Stimulated activated naive CD8-positive, alpha-beta T cell treated with anti-CD3 and anti-CD28 coated beads, Interleukin-15, Interleukin-2, amounts not matched to agents 100 ng/mL and 50 ng/mL, for 24 hours (primary cell): ENCODE data around the gene KRT31.
"Not testable (repeated sequence)": the region's sequence is repeated elsewhere in the genome, so short reads cannot be mapped to it uniquely, and the experiment has no call there.

Source experiments
- H3K27ac Mint-ChIP-seq: one replicate; pipeline ENCODE4 v1.8.0; 2021; ENCODE audit warnings: mild to moderate bottlenecking, mixed read lengths
- H3K27me3 Mint-ChIP-seq: one replicate; pipeline ENCODE4 v1.8.0; 2021; ENCODE audit warnings: mixed read lengths
- H3K36me3 Mint-ChIP-seq: one replicate; pipeline ENCODE4 v1.8.0; 2021; ENCODE audit warnings: low read depth, mixed read lengths
- H3K4me1 Mint-ChIP-seq: one replicate; pipeline ENCODE4 v1.8.0; 2021; ENCODE audit warnings: low read depth, mixed read lengths
- H3K4me3 Mint-ChIP-seq: one replicate; pipeline ENCODE4 v1.8.0; 2021; ENCODE audit warnings: mild to moderate bottlenecking, mixed read lengths
- H3K9me3 Mint-ChIP-seq: one replicate; pipeline ENCODE4 v1.8.0; 2021; ENCODE audit warnings: mixed read lengths

Gene KRT31

DNA sequence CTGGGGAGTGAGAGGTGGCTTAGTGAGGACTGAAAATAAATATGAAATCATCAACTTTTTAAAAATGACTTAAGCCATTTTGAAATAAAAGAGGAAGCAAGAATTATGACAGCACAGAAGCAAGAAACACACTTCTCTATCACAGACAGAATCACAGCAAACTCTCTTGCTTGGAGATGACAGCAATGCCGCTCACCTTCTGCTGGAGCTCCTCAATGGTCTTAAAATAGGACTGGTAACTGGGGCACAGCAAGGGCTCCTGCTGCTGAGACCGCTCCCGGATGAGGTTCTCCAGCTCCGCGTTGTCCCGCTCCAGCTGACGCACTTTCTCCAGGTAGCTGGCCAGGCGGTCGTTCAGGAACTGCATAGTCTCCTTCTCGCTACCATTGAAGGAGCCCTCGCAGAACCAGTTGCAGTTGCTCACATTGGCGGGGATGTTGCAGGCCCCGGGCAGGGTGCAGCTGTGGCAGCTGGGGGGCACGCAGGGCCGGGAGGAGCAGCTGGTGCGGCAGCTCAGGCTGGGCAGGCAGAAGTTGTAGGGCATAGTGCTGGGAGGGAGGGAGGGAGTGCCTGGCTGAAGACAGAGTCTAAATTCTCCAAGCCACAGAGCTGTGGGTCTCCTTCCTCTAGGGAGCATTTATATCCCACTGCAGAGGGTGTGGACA is at the start of gene KRT31:
KRT31 (minus strand) TSS at position 613 of the 665 bp plus-strand sequence; CDS start at position 544, 69 bp downstream.
- H3K27me3 Mint-ChIP-seq = peaks cover 11% of the 10 kb centered on the region
- no peaks in the 10 kb centered on the region for H3K9me3 Mint-ChIP-seq
- peaks cover 4% of the 10 kb centered on the region for H3K36me3 Mint-ChIP-seq
- peaks cover 2% of the 10 kb centered on the region for H3K4me1 Mint-ChIP-seq
- no peak within 1 kb of the TSS for H3K4me3 Mint-ChIP-seq
- H3K27ac Mint-ChIP-seq = no peak within 1 kb of the TSS

DNA sequence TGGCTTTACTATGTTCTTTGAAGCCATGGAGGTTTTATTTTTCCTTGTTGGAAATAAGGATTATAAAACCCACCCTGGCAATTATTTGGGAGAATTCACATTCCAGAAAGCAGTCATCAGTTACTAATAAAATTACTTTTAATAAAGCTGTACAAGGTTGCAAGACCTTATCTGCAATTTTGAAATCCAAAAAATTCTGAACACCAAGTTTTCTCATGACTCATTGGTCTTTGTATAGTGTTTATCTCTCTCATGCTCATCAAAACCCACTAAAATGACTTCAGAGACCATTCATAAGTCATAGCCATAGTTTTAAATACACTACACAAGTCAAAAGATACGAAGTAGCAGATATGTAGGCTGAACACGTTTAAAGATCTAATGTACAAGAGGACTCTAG is 49.4 kb upstream of the KRT31 start:
- Mint-ChIP-seq H3K36me3 (no peaks in the 10 kb centered on the region), H3K27me3 (peaks cover 6% of the 10 kb centered on the region)

GRCh38 chr17:41444640-41445039 is 47.2 kb upstream of the KRT31 start:
- Mint-ChIP-seq H3K27me3 (peaks cover 11% of the 10 kb centered on the region), H3K27ac (no peak overlapping the region), H3K4me1 (no peaks in the 10 kb centered on the region), H3K4me3 (no peak overlapping the region), H3K9me3 (no peaks in the 10 kb centered on the region), H3K36me3 (no peaks in the 10 kb centered on the region)

More for the DNA sequence above, 49.4 kb upstream of the KRT31 start:
- Mint-ChIP-seq H3K4me3 (no peak overlapping the region), H3K9me3 (no peaks in the 10 kb centered on the region), H3K4me1 (no peaks in the 10 kb centered on the region), H3K27ac (no peak overlapping the region)

DNA sequence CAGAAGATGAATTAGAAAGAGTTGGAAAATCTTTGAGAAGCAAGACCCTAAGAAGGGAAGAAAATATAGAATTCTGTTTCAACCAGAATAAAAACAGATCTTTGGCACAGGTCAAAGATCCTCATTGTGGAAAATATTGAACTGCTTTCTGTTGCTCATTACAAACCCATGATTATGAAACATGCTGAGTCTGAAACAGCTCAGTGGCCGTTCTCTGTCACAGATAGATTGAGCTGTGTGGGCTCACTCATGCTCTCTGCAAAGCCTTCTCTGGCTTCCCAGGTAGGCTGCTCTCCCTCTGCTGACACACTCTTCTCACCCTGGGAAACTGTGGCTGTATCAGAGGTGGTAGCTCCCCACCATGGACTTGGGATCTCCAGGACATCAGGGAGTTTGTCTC is 46.8 kb upstream of the KRT31 start:
- H3K4me3 Mint-ChIP-seq = no peak overlapping the region
- H3K27ac Mint-ChIP-seq = no peak overlapping the region
- no peaks in the 10 kb centered on the region for H3K36me3 Mint-ChIP-seq
- no peaks in the 10 kb centered on the region for H3K4me1 Mint-ChIP-seq
- H3K27me3 Mint-ChIP-seq = peaks cover 11% of the 10 kb centered on the region
- no peaks in the 10 kb centered on the region for H3K9me3 Mint-ChIP-seq

DNA sequence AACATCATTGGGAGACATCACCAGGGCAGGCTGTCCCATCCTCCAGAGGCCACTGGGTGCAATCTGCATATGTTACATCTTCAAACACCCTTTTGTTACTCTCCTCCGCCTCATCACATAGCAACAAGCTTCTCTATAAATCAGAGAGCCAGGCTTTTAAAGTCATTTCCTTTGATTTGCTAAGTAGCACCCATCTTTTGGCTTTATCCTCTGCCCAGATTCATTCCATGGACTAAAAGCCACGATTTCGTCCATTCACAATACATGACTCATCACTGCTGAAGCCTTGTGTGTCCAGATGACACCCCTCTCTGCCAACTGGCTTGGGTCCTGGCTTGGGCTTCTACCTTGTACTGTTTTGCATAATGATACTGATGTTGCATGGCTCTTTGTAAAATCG is 45.3 kb upstream of the KRT31 start:
- Mint-ChIP-seq H3K4me1 (no peaks in the 10 kb centered on the region), H3K9me3 (no peaks in the 10 kb centered on the region), H3K4me3 (no peak overlapping the region), H3K27me3 (peaks cover 11% of the 10 kb centered on the region), H3K36me3 (no peaks in the 10 kb centered on the region), H3K27ac (no peak overlapping the region)

- no peaks in the 10 kb centered on the region for H3K9me3 Mint-ChIP-seq
- H3K4me3 Mint-ChIP-seq = no peak within 1 kb of the TSS
- H3K4me1 Mint-ChIP-seq = no peaks in the 10 kb centered on the region
- H3K36me3 Mint-ChIP-seq = no peaks in the 10 kb centered on the region
- H3K27ac Mint-ChIP-seq = no peak within 1 kb of the TSS
- H3K27me3 Mint-ChIP-seq = peaks cover 11% of the 10 kb centered on the region
Measured at GRCh38 chr17:41440531-41441033, 43.2 kb upstream of the KRT31 start, which contains the start of gene KRT38. KRT38 (minus strand) TSS chr17:41440983; CDS start chr17:41440921, 62 bp downstream.

- H3K36me3 Mint-ChIP-seq = no peaks in the 10 kb centered on the region
Measured at GRCh38 chr17:41439375-41439774, 42.0 kb upstream of the KRT31 start.

GRCh38 chr17:41437769-41438168 is 40.4 kb upstream of the KRT31 start:
- Mint-ChIP-seq H3K27me3 (peaks cover 11% of the 10 kb centered on the region), H3K9me3 (no peaks in the 10 kb centered on the region), H3K4me1 (no peaks in the 10 kb centered on the region), H3K36me3 (no peaks in the 10 kb centered on the region), H3K27ac (no peak overlapping the region), H3K4me3 (no peak overlapping the region)

More at GRCh38 chr17:41439375-41439774, 42.0 kb upstream of the KRT31 start:
- H3K9me3 Mint-ChIP-seq = no peaks in the 10 kb centered on the region
- H3K27ac Mint-ChIP-seq = no peak overlapping the region
- H3K27me3 Mint-ChIP-seq = peaks cover 11% of the 10 kb centered on the region
- H3K4me1 Mint-ChIP-seq = no peaks in the 10 kb centered on the region
- no peak overlapping the region for H3K4me3 Mint-ChIP-seq

GRCh38 chr17:41437254-41437653 is 39.8 kb upstream of the KRT31 start:
- Mint-ChIP-seq H3K27me3 (peaks cover 10% of the 10 kb centered on the region), H3K4me3 (no peak overlapping the region), H3K4me1 (no peaks in the 10 kb centered on the region), H3K27ac (no peak overlapping the region), H3K9me3 (no peaks in the 10 kb centered on the region), H3K36me3 (no peaks in the 10 kb centered on the region)

- Mint-ChIP-seq H3K36me3 (no peaks in the 10 kb centered on the region), H3K4me3 (no peak overlapping the region), H3K27ac (no peak overlapping the region), H3K9me3 (no peaks in the 10 kb centered on the region), H3K27me3 (peaks cover 4% of the 10 kb centered on the region), H3K4me1 (no peaks in the 10 kb centered on the region)
Measured at GRCh38 chr17:41434415-41434814, 37.0 kb upstream of the KRT31 start.

DNA sequence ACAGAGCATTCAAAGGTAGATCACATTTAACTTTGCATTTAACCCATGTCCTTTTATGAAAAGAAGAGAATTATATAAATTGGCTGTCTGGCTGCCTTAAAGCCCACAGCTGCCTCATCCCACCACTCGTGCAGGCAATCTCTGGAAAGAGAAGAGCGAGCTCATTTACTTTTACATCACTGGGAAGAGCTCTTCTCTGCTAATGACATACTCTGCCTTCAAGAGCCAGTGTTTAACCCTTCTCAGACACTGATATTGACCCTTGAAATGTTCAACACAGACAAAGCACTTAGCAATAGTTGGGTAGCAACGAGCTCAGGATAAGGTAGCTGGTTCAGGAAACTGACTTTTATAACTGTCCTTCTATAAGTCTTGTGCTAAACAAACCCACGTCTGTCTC is 36.6 kb upstream of the KRT31 start:
- H3K9me3 Mint-ChIP-seq = no peaks in the 10 kb centered on the region
- H3K27ac Mint-ChIP-seq = no peak overlapping the region
- peaks cover 4% of the 10 kb centered on the region for H3K27me3 Mint-ChIP-seq
- no peaks in the 10 kb centered on the region for H3K4me1 Mint-ChIP-seq
- no peaks in the 10 kb centered on the region for H3K36me3 Mint-ChIP-seq
- H3K4me3 Mint-ChIP-seq = no peak overlapping the region

DNA sequence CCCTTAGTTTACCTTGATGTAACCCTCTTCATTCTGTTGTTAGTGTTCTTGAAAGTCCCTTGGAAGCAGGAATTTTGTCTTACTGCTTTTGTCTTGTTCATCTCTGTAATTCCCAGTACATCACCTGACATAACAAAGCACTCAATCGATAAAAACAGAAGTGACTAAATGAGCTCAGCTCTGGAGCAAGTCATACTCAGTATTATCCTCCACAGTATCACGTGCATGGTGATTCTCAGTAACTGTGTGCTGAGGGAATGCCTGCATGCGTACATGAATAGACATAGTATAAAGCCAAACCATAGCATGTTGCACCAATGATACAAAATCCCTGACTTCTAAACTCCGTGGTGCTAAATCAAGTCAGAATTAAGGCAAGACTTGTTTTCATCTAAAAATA is 36.2 kb upstream of the KRT31 start:
- H3K27ac Mint-ChIP-seq = no peak overlapping the region
- H3K9me3 Mint-ChIP-seq = no peaks in the 10 kb centered on the region
- H3K36me3 Mint-ChIP-seq = no peaks in the 10 kb centered on the region
- no peaks in the 10 kb centered on the region for H3K4me1 Mint-ChIP-seq
- peaks cover 4% of the 10 kb centered on the region for H3K27me3 Mint-ChIP-seq
- no peak overlapping the region for H3K4me3 Mint-ChIP-seq

- not testable (repeated sequence) for H3K36me3 Mint-ChIP-seq, H3K27ac Mint-ChIP-seq, H3K9me3 Mint-ChIP-seq, H3K4me3 Mint-ChIP-seq, H3K4me1 Mint-ChIP-seq, H3K27me3 Mint-ChIP-seq
Measured at GRCh38 chr17:41430376-41430775, 33.0 kb upstream of the KRT31 start.

DNA sequence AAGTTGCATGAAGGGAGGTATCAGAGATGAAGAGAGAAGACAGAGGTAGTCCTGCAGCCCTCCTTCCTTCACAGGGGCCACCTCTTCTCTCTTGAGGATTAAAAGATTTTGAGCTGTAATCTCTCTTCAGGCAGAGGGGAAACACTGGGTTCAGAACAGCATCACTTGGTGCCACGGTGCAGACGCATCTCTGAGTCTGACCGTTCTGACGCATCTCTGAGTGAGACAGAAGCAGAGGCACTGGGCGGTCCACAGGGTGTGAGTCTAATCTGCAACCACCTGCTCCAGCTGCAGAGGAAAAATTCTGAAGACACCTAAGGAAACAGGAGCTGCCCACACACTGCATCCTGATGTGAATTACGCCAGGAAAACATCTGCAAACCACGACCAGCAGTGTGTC is 32.3 kb upstream of the KRT31 start:
- H3K4me1 Mint-ChIP-seq = no peaks in the 10 kb centered on the region
- no peaks in the 10 kb centered on the region for H3K36me3 Mint-ChIP-seq
- H3K9me3 Mint-ChIP-seq = no peaks in the 10 kb centered on the region
- no peak overlapping the region for H3K27ac Mint-ChIP-seq
- peaks cover 4% of the 10 kb centered on the region for H3K27me3 Mint-ChIP-seq
- H3K4me3 Mint-ChIP-seq = no peak overlapping the region

GRCh38 chr17:41428591-41429291 is 31.3 kb upstream of the KRT31 start:
- Mint-ChIP-seq H3K4me1 (no peaks in the 10 kb centered on the region), H3K27ac (no peak overlapping the region), H3K9me3 (no peaks in the 10 kb centered on the region), H3K4me3 (no peak overlapping the region), H3K27me3 (peaks cover 4% of the 10 kb centered on the region), H3K36me3 (no peaks in the 10 kb centered on the region)
